GM12874 (cell line): ENCODE results near the gene SOX18.

Experiments
- CTCF ChIP-seq: IDR thresholded peaks from 2 replicates; pipeline ENCODE4 v1.5.1; 2011; ENCODE audit warnings: low read depth, mild to moderate bottlenecking, control low read depth, low read length, moderate library complexity; ENCODE audit not compliant: insufficient read depth

Gene SOX18

GRCh38 chr20:64049060-64049877 is at the start of gene SOX18:
Gene SOX18 (minus strand): TSS chr20:64049639. CDS start chr20:64049516, 123 bp downstream.
- TF ChIP-seq CTCF = no peak

GRCh38 chr20:64098471-64099013 is 49.1 kb upstream of the SOX18 start:
- TF ChIP-seq CTCF = no peak

- no peak for TF ChIP-seq CTCF
These were observed 47.1 kb upstream of the SOX18 start for GRCh38 chr20:64096535-64096934.

- TF ChIP-seq CTCF = no peak
These were observed 46.5 kb upstream of the SOX18 start for GRCh38 chr20:64095927-64096326.

- TF ChIP-seq CTCF = no peak
These were observed 46.0 kb upstream of the SOX18 start for GRCh38 chr20:64095455-64095854.

- TF ChIP-seq CTCF = no peak
These were observed 43.6 kb upstream of the SOX18 start for GRCh38 chr20:64093013-64093503.

GRCh38 chr20:64092258-64093012 is 43.0 kb upstream of the SOX18 start:
- no peak for TF ChIP-seq CTCF
